Esophagus squamous epithelium (tissue), 5 donors: ENCODE data around the gene PXYLP1. TPM values are rescaled to one million over a fixed set of nuclear protein-coding genes. Genes with fewer than 3 reads are reported as not detected.
A peak's percentile ranks its signal among the peaks of the same experiment; 100 is the strongest.

Source experiments
- DNase-seq: peaks from one replicate; lab custom pipeline; 2025; lab: John Stamatoyannopoulos, UW
- H3K27ac ChIP-seq, 4 donors: fragments of 200-600 bp; sonication (generic); one replicate each; pipeline ENCODE4 v1.5.1; 2016 to 2019; ENCODE audit warnings: mild to moderate bottlenecking in 1 of 4
- H3K27me3 ChIP-seq, 4 donors: fragments of 200-600 bp; sonication (generic); 1 replicate in 3 of 4; 2 replicates in 1 of 4; pipeline versions ENCODE4 v1.5.1 to v1.6.0; 2017 to 2021; ENCODE audit warnings: antibody characterized with exemption in 1 of 4
- H3K36me3 ChIP-seq, 3 donors: fragments of 200-600 bp; sonication (generic); one replicate each; pipeline ENCODE4 v1.5.1; 2016 to 2019
- H3K4me1 ChIP-seq, 3 donors: fragments of 200-600 bp; sonication (generic); one replicate each; pipeline ENCODE4 v1.5.1; 2017 to 2019
- H3K4me3 ChIP-seq, 4 donors: fragments of 200-600 bp; sonication (generic); 1 replicate in 3 of 4; 2 replicates in 1 of 4; pipeline ENCODE4 v1.5.1; 2016 to 2019; ENCODE audit warnings: mild to moderate bottlenecking in 2 of 4, moderate library complexity in 1 of 4
- H3K9me3 ChIP-seq, 3 donors: fragments of 200-600 bp; sonication (generic); one replicate each; pipeline ENCODE4 v1.5.1; 2016 to 2019
- POLR2A ChIP-seq, 4 donors: fragments of 450-650 bp; IDR thresholded peaks; one replicate each; pipeline ENCODE4 v1.6.1; 2017; ENCODE audit warnings: antibody characterized with exemption in 4 of 4, mild to moderate bottlenecking in 4 of 4, moderate library complexity in 3 of 4
- WGBS, 2 donors: methylation state at CpG; one replicate each; pipeline ENCODE4 v1.1.5; 2018; 5-methylcytosine and 5-hydroxymethylcytosine counted together
- intact Hi-C: fragments of 100-400 bp; cut with DNase I; formaldehyde crosslinking; loops from one replicate; pipeline ENCODE4 v1.15.0; 2022
- total RNA-seq, 4 donors: library from RNA; depleted of rRNA; stranded (reverse); fragments of >200 nt; gene quantifications; one replicate each; pipeline ENCODE4 v1.1.0, GENCODE V29; 2016
- TF ChIP-seq, protein P1 (sequence below), 6 experiments: fragments of 450-650 bp in 4 of 6; fragments of 200-600 bp in 2 of 6; sonication (generic) in 2 of 6; IDR thresholded peaks; one replicate each; pipeline ENCODE4 v1.5.1; 2016 to 2019; ENCODE audit warnings: antibody characterized with exemption in 6 of 6, mild to moderate bottlenecking in 4 of 6, moderate library complexity in 4 of 6
- donor health status: DM: yes; HTN: yes; CAD: no.

PXYLP1 gene
- total RNA-seq, 4 donors from 2014 or later: 2.9 to 7.8 (median 4.1) TPM

- Histone ChIP-seq H3K4me1 (peaks cover 0 to 31% (median 4%) of the 10 kb centered on the region in 3 donors), H3K9me3 (no peaks in the 10 kb centered on the region), H3K4me3 (no peak overlapping the region), H3K36me3 (no peaks in the 10 kb centered on the region), H3K27ac (no peak overlapping the region), H3K27me3 (no peaks in the 10 kb centered on the region)
- no peak for DNase-seq
- TF ChIP-seq, protein P1, sequence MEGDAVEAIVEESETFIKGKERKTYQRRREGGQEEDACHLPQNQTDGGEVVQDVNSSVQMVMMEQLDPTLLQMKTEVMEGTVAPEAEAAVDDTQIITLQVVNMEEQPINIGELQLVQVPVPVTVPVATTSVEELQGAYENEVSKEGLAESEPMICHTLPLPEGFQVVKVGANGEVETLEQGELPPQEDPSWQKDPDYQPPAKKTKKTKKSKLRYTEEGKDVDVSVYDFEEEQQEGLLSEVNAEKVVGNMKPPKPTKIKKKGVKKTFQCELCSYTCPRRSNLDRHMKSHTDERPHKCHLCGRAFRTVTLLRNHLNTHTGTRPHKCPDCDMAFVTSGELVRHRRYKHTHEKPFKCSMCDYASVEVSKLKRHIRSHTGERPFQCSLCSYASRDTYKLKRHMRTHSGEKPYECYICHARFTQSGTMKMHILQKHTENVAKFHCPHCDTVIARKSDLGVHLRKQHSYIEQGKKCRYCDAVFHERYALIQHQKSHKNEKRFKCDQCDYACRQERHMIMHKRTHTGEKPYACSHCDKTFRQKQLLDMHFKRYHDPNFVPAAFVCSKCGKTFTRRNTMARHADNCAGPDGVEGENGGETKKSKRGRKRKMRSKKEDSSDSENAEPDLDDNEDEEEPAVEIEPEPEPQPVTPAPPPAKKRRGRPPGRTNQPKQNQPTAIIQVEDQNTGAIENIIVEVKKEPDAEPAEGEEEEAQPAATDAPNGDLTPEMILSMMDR (IDR thresholded peaks at IDR 0.05): no peak
- TF ChIP-seq POLR2A (IDR thresholded peaks at IDR 0.05): no peak
- intact Hi-C loops: loop anchor here (5.0 to 10.0 kb wide), 2 partner anchors 155 to 258 kb away; no protein-coding TSS in a partner anchor
- WGBS, 2 donors: 81 to 82% methylated on average over 5 of the region's 5 CpGs
These were observed 75.3 kb downstream of the PXYLP1 start for GRCh38 chr3:141306922-141307321.

DNA sequence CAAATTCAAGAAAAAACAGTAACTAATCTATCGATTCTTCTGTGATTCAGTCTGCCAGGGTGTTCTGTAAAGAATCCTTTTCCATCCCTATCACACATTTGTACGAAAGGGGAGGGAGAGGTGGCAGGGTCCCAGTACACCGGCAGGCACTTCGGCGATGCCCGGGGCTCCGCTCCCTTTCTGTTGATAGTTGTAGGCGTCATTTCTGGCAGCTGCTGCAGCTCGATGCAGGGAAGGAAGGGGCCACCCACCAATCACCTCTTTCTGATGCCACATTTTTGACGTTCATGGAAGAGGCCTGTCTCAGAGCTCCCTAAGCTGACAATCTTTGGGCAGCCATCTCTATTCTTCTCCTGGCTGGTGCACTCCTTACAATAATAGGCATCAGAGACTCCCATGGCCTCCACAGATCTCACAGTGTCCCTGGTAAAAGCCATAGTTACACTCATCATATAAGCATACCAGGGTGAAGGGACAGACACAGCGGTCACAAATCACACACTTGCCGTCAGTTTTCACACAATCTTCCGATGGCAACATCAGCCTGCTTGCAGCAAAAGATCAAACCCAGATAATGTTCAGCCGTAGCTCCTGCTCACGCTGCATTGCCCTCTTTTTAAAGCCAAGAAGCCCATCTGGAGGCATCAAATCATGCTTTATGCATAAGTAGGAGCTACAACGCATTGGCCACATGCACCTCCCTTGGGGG lies 75.9 kb downstream of the PXYLP1 start:
- no peak overlapping the region for H3K4me3 ChIP-seq
- DNase-seq: no peak
- H3K4me1 ChIP-seq: peaks cover 0 to 33% (median 8%) of the 10 kb centered on the region in 3 donors
- 74 to 84% methylated on average over 15 to 16 of the region's 16 CpGs for WGBS, 2 donors
- H3K9me3 ChIP-seq: no peaks in the 10 kb centered on the region
- no peak overlapping the region for H3K27ac ChIP-seq
- TF ChIP-seq POLR2A (IDR thresholded peaks at IDR 0.05): no peak
- TF ChIP-seq, protein P1 (IDR thresholded peaks at IDR 0.05): no peak
- H3K27me3 ChIP-seq: no peaks in the 10 kb centered on the region
- H3K36me3 ChIP-seq: no peaks in the 10 kb centered on the region
- intact Hi-C loops: loop anchor here (5.0 to 10.0 kb wide), 2 partner anchors 155 to 257 kb away; no protein-coding TSS in a partner anchor

GRCh38 chr3:141308588-141309218 lies 77.1 kb downstream of the PXYLP1 start:
- H3K27ac ChIP-seq: no peak overlapping the region

GRCh38 chr3:141311170-141311495 lies 79.5 kb downstream of the PXYLP1 start:
- 12 to 28% methylated on average over 10 of the region's 13 CpGs for WGBS, 2 donors
- intact Hi-C loops: no loop called here

More at GRCh38 chr3:141308588-141309218, 77.1 kb downstream of the PXYLP1 start:
- 55 to 73% methylated on average over 11 to 13 of the region's 13 CpGs for WGBS, 2 donors
- intact Hi-C loops: loop anchor here (5.0 to 10.0 kb wide), 2 partner anchors 154 to 256 kb away; no protein-coding TSS in a partner anchor
- no peaks in the 10 kb centered on the region for H3K27me3 ChIP-seq
- no peak overlapping the region for H3K4me3 ChIP-seq
- TF ChIP-seq, protein P1 (IDR thresholded peaks at IDR 0.05): peak in 5 of 6 experiments; percentile 23 to 65 (median 43)
- TF ChIP-seq POLR2A (IDR thresholded peaks at IDR 0.05): no peak
- no peaks in the 10 kb centered on the region for H3K36me3 ChIP-seq
- H3K4me1 ChIP-seq: peaks cover 0 to 26% (median 8%) of the 10 kb centered on the region in 3 donors
- H3K9me3 ChIP-seq: no peaks in the 10 kb centered on the region
- DNase-seq: no peak

More at GRCh38 chr3:141311170-141311495, 79.5 kb downstream of the PXYLP1 start:
- Histone ChIP-seq H3K9me3 (no peaks in the 10 kb centered on the region), H3K4me1 (peaks cover 0 to 23% (median 8%) of the 10 kb centered on the region in 3 donors), H3K27ac (peak overlapping the region; percentile 73 to 87 (median 84)), H3K27me3 (peaks cover 0 to 3% (median 0%) of the 10 kb centered on the region in 4 donors), H3K4me3 (peak overlapping the region; percentile 51 to 85 (median 66)), H3K36me3 (no peaks in the 10 kb centered on the region)
- DNase-seq: no peak
- no peak for TF ChIP-seq POLR2A (IDR thresholded peaks at IDR 0.05)
- TF ChIP-seq, protein P1 (IDR thresholded peaks at IDR 0.05): no peak
